Measurements from ENCODE around the gene CHAF1A. TPM values are rescaled to one million over a fixed set of nuclear protein-coding genes. Genes with fewer than 3 reads are reported as not detected.

CHAF1A gene
- total RNA-seq, 1 experiment from 2014 or later, result 16.7 TPM

- H3K27ac Mint-ChIP-seq (ENCODE audit: low read depth, unreplicated experiment), result no peak overlapping the region
- no peak for TF ChIP-seq CTCF (IDR thresholded peaks at IDR 0.05; ENCODE audit: unreplicated experiment)
- H3K4me1 Mint-ChIP-seq (ENCODE audit: insufficient read depth, unreplicated experiment), result no peaks in the 10 kb centered on the region
- peaks cover 56% of the 10 kb centered on the region for H3K36me3 Mint-ChIP-seq (ENCODE audit: insufficient read depth, unreplicated experiment)
- ChIA-PET CTCF (no interaction called here), POLR2A (no interaction called here)
- H3K27me3 Mint-ChIP-seq (ENCODE audit: insufficient read depth, unreplicated experiment), result no peaks in the 10 kb centered on the region
- no peak for DNase-seq (ENCODE audit: unreplicated experiment)
- no peak overlapping the region for H3K4me3 Mint-ChIP-seq (ENCODE audit: unreplicated experiment)
- no TSS peak for BruUV-seq (replicated peaks)
- H3K9me3 Mint-ChIP-seq (ENCODE audit: unreplicated experiment), result no peaks in the 10 kb centered on the region
- intact Hi-C loops (cut with micrococcal nuclease), result no loop called here
These were observed 85.1 kb downstream of the CHAF1A start for GRCh38 chr19:4487572-4487971.

DNA sequence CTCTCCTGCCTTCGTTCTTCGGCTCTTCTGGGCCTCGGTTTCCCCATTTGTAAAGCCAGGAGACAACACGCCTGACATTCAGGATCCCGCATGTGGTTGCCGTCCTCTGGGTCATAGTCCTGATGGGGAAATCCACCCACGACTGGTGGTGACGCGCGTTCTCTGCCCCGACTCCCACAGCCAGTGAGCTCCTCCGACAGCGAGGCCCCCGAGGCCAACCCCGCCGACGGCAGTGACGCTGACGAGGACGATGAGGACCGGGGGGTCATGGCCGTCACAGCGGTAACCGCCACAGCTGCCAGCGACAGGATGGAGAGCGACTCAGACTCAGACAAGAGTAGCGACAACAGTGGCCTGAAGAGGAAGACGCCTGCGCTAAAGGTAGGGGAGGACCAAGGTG, 86.1 kb downstream of the CHAF1A start:
- no peak for DNase-seq (ENCODE audit: unreplicated experiment)
- H3K4me1 Mint-ChIP-seq (ENCODE audit: insufficient read depth, unreplicated experiment), result no peaks in the 10 kb centered on the region
- ChIA-PET POLR2A (interaction anchor here (0.7 kb wide), 1 partner anchor 520 kb away, joined by 3 read pairs; no protein-coding TSS in a partner anchor), CTCF (no interaction called here)
- H3K9me3 Mint-ChIP-seq (ENCODE audit: unreplicated experiment), result no peaks in the 10 kb centered on the region
- no peak for TF ChIP-seq CTCF (IDR thresholded peaks at IDR 0.05; ENCODE audit: unreplicated experiment)
- H3K4me3 Mint-ChIP-seq (ENCODE audit: unreplicated experiment), result no peak overlapping the region
- intact Hi-C loops (cut with micrococcal nuclease), result no loop called here
- BruUV-seq (replicated peaks), result no TSS peak
- H3K27me3 Mint-ChIP-seq (ENCODE audit: insufficient read depth, unreplicated experiment), result no peaks in the 10 kb centered on the region
- no peak overlapping the region for H3K27ac Mint-ChIP-seq (ENCODE audit: low read depth, unreplicated experiment)
- peaks cover 49% of the 10 kb centered on the region for H3K36me3 Mint-ChIP-seq (ENCODE audit: insufficient read depth, unreplicated experiment)

DNA sequence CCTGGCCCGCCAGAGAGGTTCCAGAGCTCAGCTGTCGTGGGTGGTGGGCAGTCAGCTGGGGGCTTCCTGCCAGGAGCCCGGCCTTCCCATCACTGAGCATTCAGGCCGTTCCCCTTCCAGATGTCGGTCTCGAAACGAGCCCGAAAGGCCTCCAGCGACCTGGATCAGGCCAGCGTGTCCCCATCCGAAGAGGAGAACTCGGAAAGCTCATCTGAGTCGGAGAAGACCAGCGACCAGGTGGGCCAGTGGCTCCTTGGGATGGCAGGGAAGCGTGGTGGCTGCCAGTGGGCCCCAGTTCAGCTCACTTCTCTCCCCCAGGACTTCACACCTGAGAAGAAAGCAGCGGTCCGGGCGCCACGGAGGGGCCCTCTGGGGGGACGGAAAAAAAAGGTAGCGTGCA, 89.0 kb downstream of the CHAF1A start:
- peaks cover 35% of the 10 kb centered on the region for H3K36me3 Mint-ChIP-seq (ENCODE audit: insufficient read depth, unreplicated experiment)
- BruUV-seq (replicated peaks), result no TSS peak
- CTCF ChIA-PET, result no interaction called here
- no peak for DNase-seq (ENCODE audit: unreplicated experiment)
- H3K9me3 Mint-ChIP-seq (ENCODE audit: unreplicated experiment), result no peaks in the 10 kb centered on the region
- intact Hi-C loops (cut with micrococcal nuclease), result no loop called here
- POLR2A ChIA-PET, result no interaction called here
- no peak overlapping the region for H3K27ac Mint-ChIP-seq (ENCODE audit: low read depth, unreplicated experiment)
- no peak overlapping the region for H3K4me3 Mint-ChIP-seq (ENCODE audit: unreplicated experiment)
- no peaks in the 10 kb centered on the region for H3K4me1 Mint-ChIP-seq (ENCODE audit: insufficient read depth, unreplicated experiment)
- H3K27me3 Mint-ChIP-seq (ENCODE audit: insufficient read depth, unreplicated experiment), result no peaks in the 10 kb centered on the region
- TF ChIP-seq CTCF (IDR thresholded peaks at IDR 0.05; ENCODE audit: unreplicated experiment), result no peak

DNA sequence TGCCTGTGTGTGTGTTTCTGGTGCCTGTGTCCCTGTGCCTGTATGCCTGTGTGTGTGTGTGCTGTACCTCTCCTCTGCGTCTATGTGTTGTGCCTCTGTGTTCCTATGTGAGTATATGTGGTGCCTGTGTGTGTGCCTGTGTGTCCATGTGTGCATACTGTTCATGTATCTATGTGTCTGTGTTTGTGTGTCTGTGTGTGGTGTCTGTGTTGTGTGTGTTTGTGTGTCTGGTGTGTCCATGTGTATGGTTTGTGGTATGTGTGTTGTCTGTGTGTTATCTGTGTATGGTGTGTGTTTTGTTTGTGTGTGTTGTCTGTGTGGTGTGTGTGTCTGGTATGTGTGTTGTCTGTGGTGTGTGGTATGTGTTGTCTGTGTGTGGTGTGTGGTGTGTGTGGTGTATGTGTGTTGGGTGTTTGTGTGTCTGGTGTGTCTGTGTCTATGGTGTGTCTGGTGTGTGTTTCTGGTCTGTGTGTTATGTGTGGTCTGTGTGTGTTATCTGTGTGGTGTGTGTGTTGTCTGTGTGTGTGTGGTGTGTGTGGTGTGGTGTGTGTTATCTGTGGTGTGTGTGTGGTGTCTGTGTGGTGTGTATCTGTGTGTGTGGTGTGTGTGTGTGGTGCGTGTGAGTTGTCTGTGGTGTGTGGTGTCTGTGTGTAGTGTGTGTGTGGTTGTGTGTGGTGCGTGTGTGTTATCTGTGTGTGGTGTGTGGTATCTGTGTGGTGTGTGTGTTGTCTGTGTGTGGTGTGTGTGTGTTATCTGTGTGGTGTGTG, 90.1 kb downstream of the CHAF1A start:
- no peak for TF ChIP-seq CTCF (IDR thresholded peaks at IDR 0.05; ENCODE audit: unreplicated experiment)
- ChIA-PET POLR2A (no interaction called here), CTCF (no interaction called here)
- H3K9me3 Mint-ChIP-seq (ENCODE audit: unreplicated experiment), result no peaks in the 10 kb centered on the region
- H3K27me3 Mint-ChIP-seq (ENCODE audit: insufficient read depth, unreplicated experiment), result no peaks in the 10 kb centered on the region
- no peak overlapping the region for H3K4me3 Mint-ChIP-seq (ENCODE audit: unreplicated experiment)
- BruUV-seq (replicated peaks), result no TSS peak
- H3K27ac Mint-ChIP-seq (ENCODE audit: low read depth, unreplicated experiment), result no peak overlapping the region
- no peaks in the 10 kb centered on the region for H3K4me1 Mint-ChIP-seq (ENCODE audit: insufficient read depth, unreplicated experiment)
- intact Hi-C loops (cut with micrococcal nuclease), result no loop called here
- DNase-seq (ENCODE audit: unreplicated experiment), result no peak
- peaks cover 34% of the 10 kb centered on the region for H3K36me3 Mint-ChIP-seq (ENCODE audit: insufficient read depth, unreplicated experiment)

Small RNAs within 50 kb of the gene (microRNA-seq; reads per million reads assigned to microRNA genes)
- gene MIR4746, result 10.4 reads per million, percentile 49 among the genes with 10 or more reads in this experiment

Other genes with a start within 250 kb of the CHAF1A start
- gene CREB3L3, start 249.0 kb upstream of the CHAF1A start, total RNA-seq (2022), result not detected in 2 replicates
- gene SIRT6, start 220.1 kb upstream of the CHAF1A start, total RNA-seq (2022), result 33.2 and 43.9 TPM in 2 replicates
- gene ANKRD24, start 220.0 kb upstream of the CHAF1A start, total RNA-seq (2022), result 1.2 and 2.9 TPM in 2 replicates
- gene EBI3, start 173.1 kb upstream of the CHAF1A start, total RNA-seq (2022), result 0.35 and 1.0 TPM in 2 replicates
- 28.1 and 30.1 TPM in 2 replicates for gene YJU2, start 155.6 kb upstream of the CHAF1A start, total RNA-seq (2022)
- gene SHD, start 123.4 kb upstream of the CHAF1A start, total RNA-seq (2022), result not detected in 2 replicates
- not detected in 2 replicates for gene TMIGD2, start 100.3 kb upstream of the CHAF1A start, total RNA-seq (2022)
- not detected in 2 replicates for gene FSD1, start 98.0 kb upstream of the CHAF1A start, total RNA-seq (2022)
- 14.8 and 20.3 TPM in 2 replicates for gene STAP2, start 63.8 kb upstream of the CHAF1A start, total RNA-seq (2022)
- 2.4 and 7.2 TPM in 2 replicates for gene MPND, start 59.1 kb upstream of the CHAF1A start, total RNA-seq (2022)
- gene SH3GL1, start 2.1 kb upstream of the CHAF1A start, total RNA-seq (2022), result 94.4 and 106 TPM in 2 replicates
- 94.8 and 110 TPM in 2 replicates for gene UBXN6, start 55.2 kb downstream of the CHAF1A start, total RNA-seq (2022)
- gene HDGFL2, start 69.7 kb downstream of the CHAF1A start, total RNA-seq (2022), result 46.3 and 53.8 TPM in 2 replicates
- gene PLIN4, start 115.8 kb downstream of the CHAF1A start, total RNA-seq (2022), result 1.4 and 1.8 TPM in 2 replicates
- gene PLIN5, start 132.6 kb downstream of the CHAF1A start, total RNA-seq (2022), result not detected in 2 replicates
- gene LRG1, start 137.4 kb downstream of the CHAF1A start, total RNA-seq (2022), result 0.33 and 0.56 TPM in 2 replicates
- gene SEMA6B, start 157.0 kb downstream of the CHAF1A start, total RNA-seq (2022), result 0.20 and 0.54 TPM in 2 replicates
- gene TNFAIP8L1, start 236.9 kb downstream of the CHAF1A start, total RNA-seq (2022), result 2.7 and 3.6 TPM in 2 replicates